BJ (cell line): Measurements from ENCODE around the gene OSCP1. TPM values are rescaled to one million over a fixed set of nuclear protein-coding genes. Genes with fewer than 3 reads are reported as not detected.

ENCODE experiments used
- CTCF ChIA-PET: fragments of 350-600 bp; formaldehyde crosslinking; extraction: SDS; loops from one replicate; lab custom pipeline; 2021; ENCODE audit warnings: antibody characterized with exemption, inconsistent platforms; lab: Yijun Ruan, JAX
- POLR2A ChIA-PET: fragments of 300-600 bp; sonication (Branson Sonifier 250); formaldehyde crosslinking; extraction: SDS; loops from one replicate; lab custom pipeline; 2021; ENCODE audit warnings: antibody characterized with exemption; lab: Charles Lee
- DNase-seq: peaks from one replicate; pipeline ENCODE4 v3.0.0-alpha.2; 2011; ENCODE audit warnings: low read depth
- H3K27me3 ChIP-seq: 2 replicates; pipeline ENCODE4 v1.6.0; 2011; ENCODE audit warnings: low read length; ENCODE audit not compliant: control insufficient read depth, insufficient read depth
- H3K36me3 ChIP-seq: 2 replicates; pipeline ENCODE4 v1.5.1; 2011; ENCODE audit warnings: low read length; ENCODE audit not compliant: control insufficient read depth, insufficient read depth
- H3K4me3 ChIP-seq: 2 replicates; pipeline ENCODE4 v1.5.1; 2011; ENCODE audit warnings: low read depth, mild to moderate bottlenecking, control low read depth, low read length
- polyA plus RNA-seq: library from polyadenylated mRNA; depleted of rRNA; stranded (reverse); fragments of >200 nt; gene quantifications from 2 replicates; pipeline ENCODE4 v1.2.3, GENCODE V29; 2011
- TF ChIP-seq, protein P1 (sequence below): IDR thresholded peaks from 2 replicates; pipeline ENCODE4 v1.5.1; 2011; ENCODE audit warnings: low read depth, mild to moderate bottlenecking, control low read depth, inconsistent platforms, low read length, moderate library complexity; ENCODE audit not compliant: insufficient read depth

Gene OSCP1
- polyA plus RNA-seq, 1 experiment = 11.5 TPM

DNA sequence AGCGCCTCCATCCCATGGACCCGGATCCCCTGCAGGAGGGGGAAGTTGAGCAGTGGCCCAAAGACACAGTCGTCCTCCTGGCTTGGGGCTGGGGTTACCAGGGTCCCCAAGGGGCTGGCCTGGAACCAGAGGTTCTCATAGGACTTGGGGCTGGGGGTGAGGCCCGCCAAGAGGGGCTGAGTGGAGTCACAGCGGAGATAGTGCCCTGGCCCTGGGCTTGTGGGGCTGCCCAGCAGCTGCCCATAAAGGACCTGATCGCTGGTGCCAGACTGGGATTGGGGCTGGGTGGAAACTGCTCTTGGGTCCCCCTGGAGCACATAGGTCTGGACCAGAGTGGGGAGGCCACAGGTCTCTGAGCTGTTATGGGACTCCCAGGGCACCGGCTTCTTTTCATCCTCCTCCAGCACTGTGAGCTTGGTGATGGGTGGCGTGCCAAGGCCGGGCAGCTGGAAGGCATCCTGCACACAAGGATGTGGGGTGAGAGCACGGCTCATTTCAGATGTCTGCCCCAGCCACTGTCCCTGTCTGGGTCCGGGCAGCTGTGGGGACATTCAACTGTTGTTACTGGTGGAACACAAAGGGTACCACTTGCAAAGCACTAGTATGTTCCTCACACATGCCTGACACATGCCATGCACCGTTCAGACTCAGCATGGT lies 16.2 kb upstream of the OSCP1 start:
- TF ChIP-seq, protein P1, sequence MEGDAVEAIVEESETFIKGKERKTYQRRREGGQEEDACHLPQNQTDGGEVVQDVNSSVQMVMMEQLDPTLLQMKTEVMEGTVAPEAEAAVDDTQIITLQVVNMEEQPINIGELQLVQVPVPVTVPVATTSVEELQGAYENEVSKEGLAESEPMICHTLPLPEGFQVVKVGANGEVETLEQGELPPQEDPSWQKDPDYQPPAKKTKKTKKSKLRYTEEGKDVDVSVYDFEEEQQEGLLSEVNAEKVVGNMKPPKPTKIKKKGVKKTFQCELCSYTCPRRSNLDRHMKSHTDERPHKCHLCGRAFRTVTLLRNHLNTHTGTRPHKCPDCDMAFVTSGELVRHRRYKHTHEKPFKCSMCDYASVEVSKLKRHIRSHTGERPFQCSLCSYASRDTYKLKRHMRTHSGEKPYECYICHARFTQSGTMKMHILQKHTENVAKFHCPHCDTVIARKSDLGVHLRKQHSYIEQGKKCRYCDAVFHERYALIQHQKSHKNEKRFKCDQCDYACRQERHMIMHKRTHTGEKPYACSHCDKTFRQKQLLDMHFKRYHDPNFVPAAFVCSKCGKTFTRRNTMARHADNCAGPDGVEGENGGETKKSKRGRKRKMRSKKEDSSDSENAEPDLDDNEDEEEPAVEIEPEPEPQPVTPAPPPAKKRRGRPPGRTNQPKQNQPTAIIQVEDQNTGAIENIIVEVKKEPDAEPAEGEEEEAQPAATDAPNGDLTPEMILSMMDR = no peak
- ChIA-PET CTCF (interaction anchor here (0.7 kb wide), 1 partner anchor 88 kb away, joined by 4 read pairs; no protein-coding TSS in a partner anchor), POLR2A (no interaction called here)
- peaks cover 1% of the 10 kb centered on the region; the same call in 1 of the 2 replicates for H3K27me3 ChIP-seq
- H3K36me3 ChIP-seq = 0 out of 2 replicates have a peak, but pooled peaks cover 3% of the 10 kb centered on the region
- no peak for DNase-seq
- H3K4me3 ChIP-seq = no peak overlapping the region

DNA sequence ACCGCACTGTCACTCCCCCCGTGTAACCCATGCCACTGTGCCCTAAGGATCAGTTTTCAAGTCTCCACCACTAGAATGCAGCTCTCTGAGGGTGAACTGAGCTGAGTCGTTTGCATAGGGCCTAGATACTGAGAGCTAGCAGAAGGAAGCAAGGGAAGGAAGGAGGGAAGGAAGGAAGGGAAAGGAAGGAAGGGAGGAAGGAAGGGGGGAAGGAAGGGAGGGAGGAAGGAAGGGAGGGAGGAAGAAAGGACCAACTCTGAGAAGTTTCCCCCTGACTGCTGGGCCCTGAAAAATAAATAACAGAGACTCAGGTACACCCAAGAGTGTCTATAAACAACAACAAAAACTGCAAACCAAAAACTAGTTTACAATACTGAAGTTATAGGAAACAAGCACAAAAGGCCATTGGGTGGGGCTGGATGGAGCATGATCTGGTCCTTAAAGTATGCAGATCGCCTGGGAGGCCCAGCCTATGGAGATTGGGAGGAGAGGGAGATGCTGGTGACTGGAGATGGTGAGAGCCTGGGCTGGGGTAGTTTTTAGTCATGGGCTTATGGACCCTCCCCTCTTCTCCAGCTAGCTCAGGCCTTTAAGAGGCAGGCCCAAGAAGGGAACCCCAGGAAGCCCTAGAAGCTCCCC lies 15.6 kb upstream of the OSCP1 start:
- POLR2A ChIA-PET = no interaction called here

DNA sequence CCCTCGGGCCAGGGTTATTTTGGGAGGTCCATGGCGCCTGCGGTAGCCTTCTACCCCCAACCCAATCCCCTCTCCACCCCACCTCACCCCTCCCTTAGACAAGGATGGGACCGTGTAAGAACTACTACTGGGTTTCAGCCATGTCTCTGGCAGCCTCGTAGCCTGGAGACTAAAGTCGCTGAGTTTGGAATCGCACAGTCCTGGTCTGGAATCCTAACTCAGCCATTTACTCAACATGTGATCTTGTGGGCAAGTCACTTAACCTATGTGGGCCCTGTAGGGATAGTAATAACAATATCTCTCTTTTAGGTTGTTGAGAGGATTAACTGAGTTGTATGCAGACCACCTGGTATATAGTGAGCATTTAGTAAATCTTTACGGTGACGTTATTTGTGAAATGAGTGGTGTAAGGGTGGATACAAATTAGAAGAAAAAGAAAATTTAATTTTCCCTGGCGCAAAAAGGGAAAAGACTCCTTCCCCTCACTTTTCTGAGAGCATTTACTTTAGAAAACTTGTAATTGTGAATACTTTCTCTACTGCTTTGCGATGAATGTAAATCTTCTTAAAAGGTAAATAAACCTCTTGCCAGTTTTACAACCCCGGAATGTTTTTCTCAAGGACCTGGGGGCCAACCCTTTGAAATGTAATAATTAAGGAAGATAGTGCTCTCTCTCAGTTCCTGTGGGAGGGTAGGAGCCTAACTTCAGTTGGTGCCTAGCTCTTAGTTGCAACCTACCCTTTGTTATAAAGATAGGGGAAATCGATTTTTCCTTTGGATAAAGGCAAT lies 14.5 kb upstream of the OSCP1 start:
- no peaks in the 10 kb centered on the region for H3K27me3 ChIP-seq
- DNase-seq = no peak
- peak overlapping the region; percentile 81 for H3K4me3 ChIP-seq
- TF ChIP-seq, protein P1 = no peak
- ChIA-PET CTCF (no interaction called here), POLR2A (interaction anchor here (1.9 kb wide), 1 partner anchor 14 kb away, joined by 8 read pairs; the partner anchor contains the start of gene OSCP1)
- peaks cover 11% of the 10 kb centered on the region for H3K36me3 ChIP-seq

More for the DNA sequence above, 15.6 kb upstream of the OSCP1 start:
- TF ChIP-seq, protein P1 = no peak
- DNase-seq = no peak
- CTCF ChIA-PET = no interaction called here
- Histone ChIP-seq H3K27me3 (no peaks in the 10 kb centered on the region), H3K36me3 (peaks cover 5% of the 10 kb centered on the region), H3K4me3 (no peak overlapping the region)

DNA sequence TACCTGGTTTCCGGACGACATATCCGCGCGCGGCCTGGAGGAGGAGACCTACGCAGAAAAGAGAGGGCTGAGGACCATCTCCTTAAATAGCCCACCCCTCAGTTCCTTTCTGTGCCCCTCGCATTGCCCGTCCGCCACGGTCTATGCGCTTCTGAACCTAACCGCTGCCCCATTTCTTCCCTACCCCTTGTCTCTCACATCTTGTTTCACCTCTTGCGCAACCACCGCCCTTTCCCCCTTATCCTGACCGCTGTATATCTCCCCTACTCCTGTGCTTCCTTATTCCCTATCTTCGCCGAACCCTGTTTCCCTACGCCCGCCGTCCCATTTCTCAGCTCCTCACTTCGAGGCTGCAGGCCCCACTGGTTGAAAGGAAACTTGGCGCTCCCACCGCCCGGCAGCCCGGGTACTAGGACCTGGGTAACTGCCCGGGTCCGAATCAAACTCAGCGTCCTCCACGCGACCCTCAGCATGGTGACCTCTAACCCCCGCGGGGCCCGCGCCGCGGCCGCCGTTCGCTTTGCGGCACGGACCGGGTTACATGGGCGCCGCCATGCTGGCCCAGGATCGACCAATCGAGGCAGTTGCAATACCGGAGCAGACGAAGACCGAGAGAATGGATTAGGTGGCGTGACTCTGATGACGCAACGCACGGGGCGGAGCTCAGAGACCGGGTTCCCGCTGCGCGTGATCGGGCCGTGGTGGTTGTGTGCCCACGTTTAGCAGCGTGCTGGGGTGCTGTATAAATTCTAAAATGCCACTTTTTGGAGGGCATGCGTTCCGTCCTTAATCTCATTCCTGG lies 13.8 kb upstream of the OSCP1 start, which contains the start of gene MRPS15:
Gene MRPS15 (minus strand): TSS at position 582 of the 802 bp plus-strand sequence. CDS start 109 bp downstream, at position 473.
- H3K4me3 ChIP-seq = peak within 1 kb of the TSS; percentile 81
- TF ChIP-seq, protein P1 = no peak
- peak; percentile 58 for DNase-seq
- POLR2A ChIA-PET = interaction anchor here (1.9 kb wide), 1 partner anchor 13 kb away, joined by 8 read pairs; the partner anchor contains the start of gene OSCP1
- CTCF ChIA-PET = no interaction called here
- no peaks in the 10 kb centered on the region for H3K27me3 ChIP-seq
- peaks cover 11% of the 10 kb centered on the region for H3K36me3 ChIP-seq
